Measurements from ENCODE around the gene TMPRSS3. TPM values are rescaled to one million over a fixed set of nuclear protein-coding genes. Genes with fewer than 3 reads are reported as not detected.

Gene TMPRSS3
- total RNA-seq, 4 donors from 2014 or later, result 0.34 to 1.6 (median 1.0) TPM; not detected in 1

DNA sequence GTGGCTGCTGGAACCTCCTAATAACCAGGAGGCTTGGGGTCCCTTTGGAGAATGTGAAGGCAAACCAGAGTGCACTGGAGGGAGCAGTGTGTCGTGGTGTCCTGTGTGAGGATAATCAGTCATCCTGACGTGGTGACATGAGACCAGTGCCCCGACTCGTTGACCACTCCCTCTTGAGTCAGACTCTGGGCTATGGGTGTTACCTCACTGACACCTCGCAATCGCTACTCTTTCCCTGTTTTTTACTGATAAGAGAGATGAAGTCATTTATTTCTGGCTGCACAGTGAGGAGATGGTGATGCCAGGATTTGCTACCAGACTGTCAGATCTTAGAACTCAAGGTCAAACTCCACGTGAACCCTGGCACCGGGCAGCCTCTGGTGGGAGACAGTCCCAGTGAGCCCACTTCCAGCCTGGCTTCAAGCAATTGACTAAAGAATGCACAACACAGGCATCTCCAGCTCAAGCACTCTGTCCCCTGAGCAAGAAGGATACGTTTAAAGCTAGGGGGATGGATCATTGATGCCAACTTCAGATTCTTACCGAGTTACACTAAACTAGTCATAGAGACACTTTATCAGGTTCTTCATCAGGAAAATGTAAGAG is 38.2 kb upstream of the TMPRSS3 start:
- 43% methylated on average over 10 of the region's 10 CpGs for WGBS
- DNase-seq (ENCODE audit: low spot score in 2 of 2), result peak in 1 of 2 donors; percentile 21
- Histone ChIP-seq H3K4me3 (no peak overlapping the region), H3K27me3 (peaks cover 27% of the 10 kb centered on the region), H3K9me3 (peaks cover 3% of the 10 kb centered on the region), H3K27ac (no peak overlapping the region), H3K4me1 (no peaks in the 10 kb centered on the region), H3K36me3 (no peaks in the 10 kb centered on the region)
- TF ChIP-seq, protein P1, sequence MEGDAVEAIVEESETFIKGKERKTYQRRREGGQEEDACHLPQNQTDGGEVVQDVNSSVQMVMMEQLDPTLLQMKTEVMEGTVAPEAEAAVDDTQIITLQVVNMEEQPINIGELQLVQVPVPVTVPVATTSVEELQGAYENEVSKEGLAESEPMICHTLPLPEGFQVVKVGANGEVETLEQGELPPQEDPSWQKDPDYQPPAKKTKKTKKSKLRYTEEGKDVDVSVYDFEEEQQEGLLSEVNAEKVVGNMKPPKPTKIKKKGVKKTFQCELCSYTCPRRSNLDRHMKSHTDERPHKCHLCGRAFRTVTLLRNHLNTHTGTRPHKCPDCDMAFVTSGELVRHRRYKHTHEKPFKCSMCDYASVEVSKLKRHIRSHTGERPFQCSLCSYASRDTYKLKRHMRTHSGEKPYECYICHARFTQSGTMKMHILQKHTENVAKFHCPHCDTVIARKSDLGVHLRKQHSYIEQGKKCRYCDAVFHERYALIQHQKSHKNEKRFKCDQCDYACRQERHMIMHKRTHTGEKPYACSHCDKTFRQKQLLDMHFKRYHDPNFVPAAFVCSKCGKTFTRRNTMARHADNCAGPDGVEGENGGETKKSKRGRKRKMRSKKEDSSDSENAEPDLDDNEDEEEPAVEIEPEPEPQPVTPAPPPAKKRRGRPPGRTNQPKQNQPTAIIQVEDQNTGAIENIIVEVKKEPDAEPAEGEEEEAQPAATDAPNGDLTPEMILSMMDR (IDR thresholded peaks at IDR 0.05), result no peak
- TF ChIP-seq POLR2AphosphoS5 (IDR thresholded peaks at IDR 0.05) (no peak), POLR2A (IDR thresholded peaks at IDR 0.05) (no peak), EP300 (IDR thresholded peaks at IDR 0.05) (no peak)

GRCh38 chr21:42432695-42433094 is 36.8 kb upstream of the TMPRSS3 start:
- Histone ChIP-seq H3K27me3 (peaks cover 22% of the 10 kb centered on the region), H3K27ac (no peak overlapping the region), H3K4me1 (no peaks in the 10 kb centered on the region), H3K9me3 (peaks cover 3% of the 10 kb centered on the region), H3K36me3 (no peaks in the 10 kb centered on the region), H3K4me3 (no peak overlapping the region)
- TF ChIP-seq EP300 (IDR thresholded peaks at IDR 0.05) (no peak), POLR2AphosphoS5 (IDR thresholded peaks at IDR 0.05) (no peak), POLR2A (IDR thresholded peaks at IDR 0.05) (no peak)
- TF ChIP-seq, protein P1 (IDR thresholded peaks at IDR 0.05), result no peak
- DNase-seq (ENCODE audit: low spot score in 2 of 2), result no peak
- WGBS, result 93% methylated on average over 1 of the region's 1 CpG

DNA sequence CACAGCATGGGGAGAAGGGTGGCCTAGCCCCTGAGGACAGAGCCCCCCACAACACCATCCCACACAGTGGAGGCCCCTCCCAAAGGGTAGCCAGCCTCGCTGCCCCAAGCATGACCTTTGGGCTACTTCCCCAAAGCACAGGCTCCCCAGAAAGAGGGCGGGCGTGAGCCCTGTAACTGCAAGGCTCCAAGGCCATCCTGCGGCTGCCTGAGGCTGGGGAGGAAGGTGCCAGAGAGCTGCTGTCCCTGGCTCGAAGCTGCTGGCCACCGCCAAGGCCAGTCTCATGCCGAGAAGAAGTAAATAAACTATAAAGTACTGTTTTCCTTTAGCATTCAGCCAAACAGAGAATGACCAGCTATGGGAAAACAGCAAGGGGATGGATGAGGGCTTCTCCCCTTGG is 35.3 kb upstream of the TMPRSS3 start:
- 83% methylated on average over 7 of the region's 7 CpGs for WGBS
- TF ChIP-seq POLR2AphosphoS5 (IDR thresholded peaks at IDR 0.05) (no peak), EP300 (IDR thresholded peaks at IDR 0.05) (no peak), POLR2A (IDR thresholded peaks at IDR 0.05) (no peak)
- TF ChIP-seq, protein P1 (IDR thresholded peaks at IDR 0.05), result no peak
- no peak for DNase-seq (ENCODE audit: low spot score in 2 of 2)
- no peaks in the 10 kb centered on the region for H3K36me3 ChIP-seq
- H3K4me1 ChIP-seq, result no peaks in the 10 kb centered on the region
- H3K27ac ChIP-seq, result no peak overlapping the region
- peaks cover 23% of the 10 kb centered on the region for H3K27me3 ChIP-seq
- peaks cover 3% of the 10 kb centered on the region for H3K9me3 ChIP-seq
- no peak overlapping the region for H3K4me3 ChIP-seq

DNA sequence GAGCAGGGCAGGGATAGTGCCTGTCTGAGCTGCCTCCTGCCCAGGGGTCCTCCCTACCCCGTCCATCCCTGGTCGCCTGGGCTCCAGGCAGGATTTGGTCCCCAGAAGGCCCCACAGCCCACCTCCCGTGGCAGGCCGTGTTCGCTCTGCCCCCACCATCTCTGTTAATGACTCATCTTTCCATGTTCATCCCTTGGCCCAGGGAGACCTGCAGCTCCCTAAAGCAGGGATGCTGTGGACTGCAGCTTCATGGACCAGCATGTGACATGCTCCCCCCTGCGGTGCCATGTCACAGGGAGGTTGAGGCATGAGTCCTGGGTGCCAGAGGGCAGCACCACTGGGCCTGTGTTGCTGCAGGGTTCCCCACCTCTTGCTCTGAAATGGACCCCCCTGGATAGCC is 34.7 kb upstream of the TMPRSS3 start:
- peak in 1 of 2 donors; percentile 29 for DNase-seq (ENCODE audit: low spot score in 2 of 2)
- Histone ChIP-seq H3K27me3 (peaks cover 23% of the 10 kb centered on the region), H3K4me3 (no peak overlapping the region), H3K36me3 (no peaks in the 10 kb centered on the region), H3K27ac (no peak overlapping the region), H3K4me1 (no peaks in the 10 kb centered on the region), H3K9me3 (peaks cover 3% of the 10 kb centered on the region)
- WGBS, result 84% methylated on average over 4 of the region's 6 CpGs
- no peak for TF ChIP-seq EP300 (IDR thresholded peaks at IDR 0.05)
- TF ChIP-seq, protein P1 (IDR thresholded peaks at IDR 0.05), result no peak
- no peak for TF ChIP-seq POLR2A (IDR thresholded peaks at IDR 0.05)
- TF ChIP-seq POLR2AphosphoS5 (IDR thresholded peaks at IDR 0.05), result no peak

DNA sequence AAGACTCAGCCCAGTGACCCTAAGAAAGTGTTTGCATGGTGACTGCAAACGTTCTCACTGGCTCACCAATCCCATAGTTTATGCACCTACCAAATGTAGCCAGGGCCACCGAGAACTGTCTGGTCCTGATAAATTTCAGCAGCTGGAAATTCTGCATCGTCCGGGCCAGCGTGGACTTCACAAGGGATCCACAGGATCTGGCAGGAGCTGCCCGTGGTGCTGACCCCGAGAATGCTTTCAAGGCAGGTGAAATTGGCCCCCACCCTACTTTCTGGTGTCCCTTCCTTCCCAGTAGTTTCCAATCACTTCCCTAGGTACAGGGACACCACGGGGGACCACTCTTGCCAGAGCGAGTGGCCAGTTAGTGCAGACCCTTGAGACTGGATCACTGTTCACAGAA is 34.0 kb upstream of the TMPRSS3 start:
- Histone ChIP-seq H3K9me3 (peaks cover 3% of the 10 kb centered on the region), H3K36me3 (no peaks in the 10 kb centered on the region), H3K27me3 (peaks cover 23% of the 10 kb centered on the region), H3K4me1 (no peaks in the 10 kb centered on the region), H3K4me3 (no peak overlapping the region), H3K27ac (no peak overlapping the region)
- TF ChIP-seq, protein P1 (IDR thresholded peaks at IDR 0.05), result no peak
- no peak for TF ChIP-seq EP300 (IDR thresholded peaks at IDR 0.05)
- TF ChIP-seq POLR2A (IDR thresholded peaks at IDR 0.05), result no peak
- TF ChIP-seq POLR2AphosphoS5 (IDR thresholded peaks at IDR 0.05), result no peak
- WGBS, result 31% methylated on average over 9 of the region's 9 CpGs
- peak in 1 of 2 donors; percentile 22 for DNase-seq (ENCODE audit: low spot score in 2 of 2)
